Progenitor cell of endocrine pancreas (in vitro differentiated cells): ENCODE results near the gene TRIP11. TPM values are rescaled to one million over a fixed set of nuclear protein-coding genes. Genes with fewer than 3 reads are reported as not detected.
A peak's percentile ranks its signal among the peaks of the same experiment; 100 is the strongest.

Source experiments
- DNase-seq: peaks from one replicate; pipeline ENCODE4 v3.0.0; 2021; ENCODE audit warnings: low spot score; ENCODE audit not compliant: unreplicated experiment
- H3K27ac Mint-ChIP-seq: 2 replicates; pipeline ENCODE4 v1.8.0; 2021; ENCODE audit warnings: mild to moderate bottlenecking, moderate library complexity, mixed read lengths
- H3K27me3 Mint-ChIP-seq: 2 replicates; pipeline ENCODE4 v1.8.0; 2021; ENCODE audit warnings: mixed read lengths
- H3K36me3 Mint-ChIP-seq: 2 replicates; pipeline ENCODE4 v1.8.0; 2022; ENCODE audit warnings: mixed read lengths; ENCODE audit not compliant: insufficient read depth
- H3K4me1 Mint-ChIP-seq: 2 replicates; pipeline ENCODE4 v1.8.0; 2021; ENCODE audit warnings: low read depth, mixed read lengths
- H3K4me3 Mint-ChIP-seq: 2 replicates; pipeline ENCODE4 v1.8.0; 2021; ENCODE audit warnings: low read depth, mild to moderate bottlenecking, moderate library complexity, mixed read lengths
- H3K9me3 Mint-ChIP-seq: 2 replicates; pipeline ENCODE4 v1.8.0; 2021; ENCODE audit warnings: low read depth, mixed read lengths
- total RNA-seq: library from RNA; stranded (reverse); gene quantifications from 2 replicates; pipeline ENCODE4 v1.2.1, GENCODE V29; 2021
- TF ChIP-seq, protein P1 (sequence below): fragments of 200-600 bp; sonication (generic); IDR thresholded peaks from one replicate; pipeline ENCODE4 v1.5.0; 2021; ENCODE audit warnings: antibody characterized with exemption, mild to moderate bottlenecking; ENCODE audit not compliant: unreplicated experiment

Gene TRIP11
- total RNA-seq, 1 donor from 2014 or later = 60.9 TPM

- TF ChIP-seq, protein P1, sequence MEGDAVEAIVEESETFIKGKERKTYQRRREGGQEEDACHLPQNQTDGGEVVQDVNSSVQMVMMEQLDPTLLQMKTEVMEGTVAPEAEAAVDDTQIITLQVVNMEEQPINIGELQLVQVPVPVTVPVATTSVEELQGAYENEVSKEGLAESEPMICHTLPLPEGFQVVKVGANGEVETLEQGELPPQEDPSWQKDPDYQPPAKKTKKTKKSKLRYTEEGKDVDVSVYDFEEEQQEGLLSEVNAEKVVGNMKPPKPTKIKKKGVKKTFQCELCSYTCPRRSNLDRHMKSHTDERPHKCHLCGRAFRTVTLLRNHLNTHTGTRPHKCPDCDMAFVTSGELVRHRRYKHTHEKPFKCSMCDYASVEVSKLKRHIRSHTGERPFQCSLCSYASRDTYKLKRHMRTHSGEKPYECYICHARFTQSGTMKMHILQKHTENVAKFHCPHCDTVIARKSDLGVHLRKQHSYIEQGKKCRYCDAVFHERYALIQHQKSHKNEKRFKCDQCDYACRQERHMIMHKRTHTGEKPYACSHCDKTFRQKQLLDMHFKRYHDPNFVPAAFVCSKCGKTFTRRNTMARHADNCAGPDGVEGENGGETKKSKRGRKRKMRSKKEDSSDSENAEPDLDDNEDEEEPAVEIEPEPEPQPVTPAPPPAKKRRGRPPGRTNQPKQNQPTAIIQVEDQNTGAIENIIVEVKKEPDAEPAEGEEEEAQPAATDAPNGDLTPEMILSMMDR = no peak
- peak overlapping the region; percentile 84 for H3K27ac Mint-ChIP-seq
- DNase-seq = no peak
- peaks cover 22% of the 10 kb centered on the region for H3K4me1 Mint-ChIP-seq
- peaks cover 18% of the 10 kb centered on the region for H3K36me3 Mint-ChIP-seq
- H3K4me3 Mint-ChIP-seq = peak overlapping the region; percentile 16
- no peaks in the 10 kb centered on the region for H3K27me3 Mint-ChIP-seq
- H3K9me3 Mint-ChIP-seq = peaks cover 7% of the 10 kb centered on the region
These were observed 5.8 kb downstream of the TRIP11 start for GRCh38 chr14:92033906-92034687.

DNA sequence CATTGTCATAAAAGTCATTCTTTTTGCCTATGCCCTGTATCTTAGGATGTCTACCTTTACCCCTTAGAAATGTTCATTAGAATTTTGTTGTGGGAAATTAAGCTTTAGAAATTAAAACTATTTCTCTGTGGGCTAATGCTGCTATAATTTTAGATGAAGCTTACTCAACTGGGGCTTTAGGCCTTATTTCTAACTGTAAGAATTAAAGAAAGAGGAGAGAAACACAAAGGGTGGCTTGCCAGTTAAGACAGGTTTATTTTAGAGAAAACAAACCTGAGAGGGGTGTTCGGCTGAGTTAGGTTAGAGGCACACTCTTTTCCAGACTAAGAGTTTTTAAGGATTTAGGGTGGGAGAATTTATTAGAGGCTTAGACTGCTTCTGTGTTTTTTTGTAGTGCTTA, 6.4 kb downstream of the TRIP11 start:
- DNase-seq = no peak
- Mint-ChIP-seq H3K4me3 (no peak overlapping the region), H3K9me3 (peaks cover 7% of the 10 kb centered on the region), H3K36me3 (peaks cover 20% of the 10 kb centered on the region), H3K4me1 (peaks cover 22% of the 10 kb centered on the region), H3K27ac (peak overlapping the region; percentile 51), H3K27me3 (no peaks in the 10 kb centered on the region)
- TF ChIP-seq, protein P1 = no peak

- Mint-ChIP-seq H3K4me1 (peaks cover 15% of the 10 kb centered on the region), H3K4me3 (no peak overlapping the region), H3K9me3 (no peaks in the 10 kb centered on the region), H3K27me3 (no peaks in the 10 kb centered on the region), H3K27ac (peak overlapping the region; percentile 92), H3K36me3 (peaks cover 20% of the 10 kb centered on the region)
- DNase-seq = no peak
- TF ChIP-seq, protein P1 = no peak
These were observed 13.2 kb downstream of the TRIP11 start for GRCh38 chr14:92026548-92027190.

DNA sequence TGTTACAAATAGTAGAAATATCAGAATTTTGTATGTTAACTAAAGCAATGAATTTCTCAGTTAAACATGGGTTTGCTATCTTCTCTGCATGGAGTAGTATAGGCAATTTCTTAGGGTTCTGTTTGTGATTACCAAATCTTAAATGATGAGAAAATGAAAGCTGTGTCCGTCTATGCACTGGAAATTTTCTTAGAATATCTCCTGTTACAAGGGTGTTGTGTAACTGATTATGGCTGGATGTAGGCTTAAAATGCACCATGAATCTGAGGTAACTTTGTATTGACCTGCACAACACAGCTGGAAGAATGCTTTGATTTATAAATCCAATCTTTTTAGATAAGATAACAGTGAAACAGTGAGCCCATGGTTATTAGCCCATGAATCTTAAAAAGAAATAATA, 17.8 kb downstream of the TRIP11 start:
- Mint-ChIP-seq H3K4me1 (peaks cover 15% of the 10 kb centered on the region), H3K36me3 (peaks cover 13% of the 10 kb centered on the region), H3K27me3 (no peaks in the 10 kb centered on the region), H3K27ac (no peak overlapping the region), H3K4me3 (no peak overlapping the region), H3K9me3 (no peaks in the 10 kb centered on the region)
- DNase-seq = no peak
- TF ChIP-seq, protein P1 = no peak

- Mint-ChIP-seq H3K9me3 (no peaks in the 10 kb centered on the region), H3K4me1 (peaks cover 14% of the 10 kb centered on the region), H3K27me3 (no peaks in the 10 kb centered on the region), H3K27ac (no peak overlapping the region), H3K36me3 (peaks cover 12% of the 10 kb centered on the region), H3K4me3 (no peak overlapping the region)
- no peak for DNase-seq
- TF ChIP-seq, protein P1 = no peak
These were observed 18.3 kb downstream of the TRIP11 start for GRCh38 chr14:92021523-92021922.
